ENCODE measurements around the gene MEGF6.

- no peak for TF ChIP-seq CTCF (IDR thresholded peaks at IDR 0.05)
- TF ChIP-seq POLR2A (IDR thresholded peaks at IDR 0.05), result no peak
Measured at GRCh38 chr1:3569436-3569835, 41.9 kb downstream of the MEGF6 start.
